HepG2 (cell line): ENCODE measurements around the gene FAF2. TPM values are rescaled to one million over a fixed set of nuclear protein-coding genes. Genes with fewer than 3 reads are reported as not detected.

Experiments
- ATAC-seq: fragments of 200-7000 bp; cut with Tn5 transposase; 3 replicates; pipeline ENCODE4 v1.9.1; 2020; ENCODE audit warnings: mild to moderate bottlenecking, moderate library complexity
- BruUV-seq: library from RNA; stranded (reverse); fragments of 400-500 nt; replicated peaks from 2 replicates; lab custom pipeline; 2021; lab: Mats Ljungman, UMichigan
- CTCF ChIA-PET: fragments of 300-600 bp; formaldehyde crosslinking; extraction: SDS; loops from one replicate; lab custom pipeline; 2021; ENCODE audit warnings: low total read pairs, inconsistent platforms, low intra/inter-chr PET ratio; lab: Yijun Ruan, JAX
- POLR2A ChIA-PET: fragments of 350-600 bp; sonication (Branson Sonifier 250); formaldehyde crosslinking; loops from one replicate; lab custom pipeline; 2020; ENCODE audit warnings: antibody characterized with exemption, inconsistent platforms; lab: Yijun Ruan, JAX
- DNase-seq: peaks from one replicate; pipeline ENCODE4 v3.0.0-alpha.2; 2015; ENCODE audit warnings: low spot score
- FAIRE-seq: peaks from 3 replicates; lab custom pipeline; 2011; peaks lifted over from hg19 to GRCh38; lab: Jason Lieb, UNC
- H2AFZ ChIP-seq: one replicate; pipeline ENCODE4 v1.6.1; 2011; ENCODE audit warnings: low read length, inconsistent platforms
- H3K27ac ChIP-seq: fragments of 300-600 bp; 3 replicates; pipeline ENCODE4 v1.8.0; 2011; ENCODE audit warnings: mixed run types, mild to moderate bottlenecking, mixed read lengths, low read length, inconsistent platforms; ENCODE audit not compliant: insufficient read depth; ENCODE audit errors: extremely low read length
- H3K27me3 ChIP-seq, 2 experiments: fragments of 200-600 bp in 1 of 2; 2 replicates in 1 of 2; 3 replicates in 1 of 2; pipeline versions ENCODE4 v1.6.0 to v1.8.0; 2011; ENCODE audit warnings: low read length in 2 of 2, mild to moderate bottlenecking in 2 of 2, moderate library complexity in 2 of 2, inconsistent platforms in 1 of 2; ENCODE audit not compliant: insufficient read depth in 2 of 2, control insufficient read depth in 1 of 2
- H3K36me3 ChIP-seq, 2 experiments: fragments of 200-600 bp in 1 of 2; replicated peaks in 1 of 2; 2 replicates in 1 of 2; 3 replicates in 1 of 2; pipeline versions ENCODE4 v1.5.1 to v1.8.0; 2011; ENCODE audit warnings: low read length in 2 of 2, inconsistent platforms in 1 of 2; ENCODE audit not compliant: insufficient read depth in 2 of 2, control insufficient read depth in 1 of 2
- H3K4me1 ChIP-seq: 2 replicates; pipeline ENCODE4 v1.5.1; 2012; ENCODE audit warnings: low read length, inconsistent platforms; ENCODE audit not compliant: insufficient read depth
- H3K4me2 ChIP-seq: 2 replicates; pipeline ENCODE4 v1.6.0; 2011; ENCODE audit warnings: low read depth, low read length, inconsistent platforms
- H3K4me3 ChIP-seq, 3 experiments: fragments of 200-600 bp in 1 of 3; sonication (generic), shearing (Covaris generic) in 1 of 3; replicated peaks in 1 of 3; 2 replicates each; pipeline ENCODE4 v1.5.1; 2011 to 2016; ENCODE audit warnings: low read length in 3 of 3, inconsistent platforms in 2 of 3, low read depth in 2 of 3, mild to moderate bottlenecking in 2 of 3, control low read depth in 1 of 3, mixed read lengths in 1 of 3; ENCODE audit not compliant: insufficient read depth in 1 of 3
- H3K79me2 ChIP-seq: one replicate; pipeline ENCODE4 v1.6.1; 2011; ENCODE audit warnings: low read length, inconsistent platforms; ENCODE audit not compliant: insufficient read depth
- H3K9ac ChIP-seq: 2 replicates; pipeline ENCODE4 v1.6.0; 2011; ENCODE audit warnings: mild to moderate bottlenecking, low read depth, low read length, inconsistent platforms; ENCODE audit not compliant: insufficient read depth
- H3K9me3 ChIP-seq: 2 replicates; pipeline ENCODE4 v1.5.1; 2012; ENCODE audit warnings: mild to moderate bottlenecking, low read length
- H4K20me1 ChIP-seq: 2 replicates; pipeline ENCODE4 v1.6.0; 2011; ENCODE audit warnings: inconsistent platforms, mild to moderate bottlenecking, low read length, moderate library complexity; ENCODE audit not compliant: insufficient read depth
- ATM ChIP-seq: fragments of 450-650 bp; IDR thresholded peaks from 2 replicates; pipeline ENCODE4 v1.7.1; 2017; ENCODE audit warnings: mild to moderate bottlenecking, borderline replicate concordance
- DMAP1 ChIP-seq: IDR thresholded peaks from 2 replicates; pipeline ENCODE4 v1.6.1; 2016
- HNRNPH1 ChIP-seq: fragments of 200-400 bp; formaldehyde crosslinking; optimal IDR thresholded peaks from 2 replicates; pipeline ENCODE3; 2017; ENCODE audit warnings: mild to moderate bottlenecking, low read depth, low read length
- MEIS1 ChIP-seq: sonication (generic); formaldehyde crosslinking; IDR thresholded peaks from 2 replicates; pipeline ENCODE4 v1.9.0; 2021; ENCODE audit warnings: mild to moderate bottlenecking, missing genetic modification reagents, moderate library complexity, borderline replicate concordance
- NBN ChIP-seq: fragments of 450-650 bp; conservative IDR thresholded peaks from 2 replicates; pipeline ENCODE4 v1.6.1; 2017
- SP4 ChIP-seq: sonication (generic); formaldehyde crosslinking; IDR thresholded peaks from 2 replicates; pipeline ENCODE4 v1.8.1; 2023; ENCODE audit warnings: mild to moderate bottlenecking, missing genetic modification reagents
- STAG1 ChIP-seq: sonication (generic); formaldehyde crosslinking; IDR thresholded peaks from 2 replicates; pipeline ENCODE4 v1.4.0; 2020; ENCODE audit warnings: missing genetic modification reagents
- ZNF225 ChIP-seq: sonication (generic); formaldehyde crosslinking; IDR thresholded peaks from 2 replicates; pipeline ENCODE4 v1.4.0; 2020; ENCODE audit warnings: mild to moderate bottlenecking, missing genetic modification reagents
- ZNF597 ChIP-seq: sonication (generic); formaldehyde crosslinking; IDR thresholded peaks from 2 replicates; pipeline ENCODE4 v1.5.0; 2020; ENCODE audit warnings: missing genetic modification reagents
- ZNF83 ChIP-seq: sonication (generic); formaldehyde crosslinking; IDR thresholded peaks from 2 replicates; pipeline ENCODE4 v1.4.0; 2020; ENCODE audit warnings: missing genetic modification reagents, mild to moderate bottlenecking, borderline replicate concordance
- ZSCAN25 ChIP-seq: sonication (generic); formaldehyde crosslinking; IDR thresholded peaks from 2 replicates; pipeline ENCODE4 v1.8.0; 2022; ENCODE audit warnings: mild to moderate bottlenecking, missing genetic modification reagents
- WGBS: methylation state at CpG from one replicate; pipeline ENCODE4 v1.1.6; 2017; ENCODE audit warnings: low lambda C conversion rate; 5-methylcytosine and 5-hydroxymethylcytosine counted together
- in situ Hi-C: cut with HindIII; loops from 2 replicates; pipeline ENCODE4 v1.10.0; 2017; ENCODE audit warnings: low pct_unique_long_range_greater_than_20kb; ENCODE audit not compliant: extremely low pct_ligation_motif_present
- intact Hi-C: fragments of 100-400 bp; cut with micrococcal nuclease; formaldehyde crosslinking; loops from one replicate; pipeline ENCODE4 v1.10.0; 2022; ENCODE audit not compliant: unreplicated experiment
- polyA plus RNA-seq, 8 experiments: library from polyadenylated mRNA; depleted of rRNA in 3 of 8; stranded (reverse) in 7 of 8; unstranded in 1 of 8; fragments of >200 nt; fragmentation: Illumina TruSeq in 4 of 8; extraction: Trizol in 4 of 8; gene quantifications; 2 replicates each; pipeline versions ENCODE4 v1.2.1 to v1.2.3, GENCODE V29; 2011 to 2016; ENCODE audit warnings: low read depth in 4 of 8, missing spikeins in 1 of 8, mixed read lengths in 1 of 8; ENCODE audit not compliant: insufficient read depth in 1 of 8
- total RNA-seq, 5 experiments: library from RNA; depleted of rRNA; stranded (reverse); fragments of >200 nt; fragmentation: Illumina TruSeq; extraction: Trizol; gene quantifications; 2 replicates each; pipeline ENCODE4 v1.2.3, GENCODE V29; 2016; ENCODE audit warnings: low read depth in 1 of 5

FAF2 gene
- total and polyA plus RNA-seq, 2 of the 13 experiments (the other 11 are each of a cell fraction or from before 2014, with no cell fraction given): 27.8 to 34.3 TPM

- no TSS peak for BruUV-seq
- no peaks in the 10 kb centered on the region for H3K27me3 ChIP-seq
- no peaks in the 10 kb centered on the region for H3K9me3 ChIP-seq
- no peak overlapping the region for H3K9ac ChIP-seq
- no peak for DNase-seq
- no peak overlapping the region for H3K4me2 ChIP-seq
- in situ Hi-C loops (no loop called here), intact Hi-C loops (no loop called here)
- WGBS: 100% methylated on average over 1 of the region's 1 CpG
- no peak for TF ChIP-seq SP4 (CRISPR knock-in tag)
- TF ChIP-seq ZNF225: no peak
- 0 out of 2 replicates have a peak, but pooled peaks have one; percentile 7 for TF ChIP-seq STAG1 (CRISPR knock-in tag)
- H3K4me1 ChIP-seq: no peaks in the 10 kb centered on the region
- no peaks in the 10 kb centered on the region for H4K20me1 ChIP-seq
- H3K4me3 ChIP-seq: no peak overlapping the region
- H3K79me2 ChIP-seq: peaks cover 2% of the 10 kb centered on the region
- peaks cover 30 to 83% of the 10 kb centered on the region in 2 experiments for H3K36me3 ChIP-seq
- no peak overlapping the region for H3K27ac ChIP-seq
- ChIA-PET POLR2A (no interaction called here), CTCF (no interaction called here)
- ATAC-seq: peak; percentile 42; the same call in 2 of the 3 replicates
- FAIRE-seq: no peak
- no peak overlapping the region for H2AFZ ChIP-seq
Measured at GRCh38 chr5:176490301-176490700, 42.1 kb downstream of the FAF2 start.

DNA sequence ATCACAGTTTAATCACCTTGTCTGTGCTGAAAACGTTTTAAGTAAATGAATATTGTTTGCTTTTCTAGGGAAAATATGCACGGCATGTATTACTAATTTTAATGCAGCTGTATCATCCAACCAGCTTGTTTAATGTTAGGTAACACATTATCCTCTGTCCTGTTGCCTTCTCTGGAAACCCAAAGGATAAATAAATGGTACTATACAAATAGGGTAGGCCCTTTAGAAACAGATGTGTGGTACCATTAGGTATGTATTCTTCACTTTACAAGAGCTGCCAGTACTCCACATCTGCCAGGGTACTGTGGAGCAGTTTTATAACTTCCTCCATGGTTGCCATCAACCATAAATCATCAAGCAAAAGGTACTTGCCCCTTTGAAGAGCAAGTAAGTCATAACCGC is 42.9 kb downstream of the FAF2 start:
- 74% methylated on average over 3 of the region's 3 CpGs for WGBS
- no TSS peak for BruUV-seq
- no peak overlapping the region for H3K27ac ChIP-seq
- no peaks in the 10 kb centered on the region for H3K27me3 ChIP-seq
- CTCF ChIA-PET: no interaction called here
- H3K9ac ChIP-seq: no peak overlapping the region
- no peak overlapping the region for H3K4me3 ChIP-seq
- in situ Hi-C loops (no loop called here), intact Hi-C loops (no loop called here)
- no peaks in the 10 kb centered on the region for H3K4me1 ChIP-seq
- H3K9me3 ChIP-seq: no peaks in the 10 kb centered on the region
- H3K4me2 ChIP-seq: no peak overlapping the region
- H2AFZ ChIP-seq: no peak overlapping the region
- FAIRE-seq: no peak
- no peak for ATAC-seq
- no peak for DNase-seq
- TF ChIP-seq ATM: no peak
- no peak for TF ChIP-seq ZNF597 (CRISPR knock-in tag)
- no peak for TF ChIP-seq ZSCAN25 (CRISPR knock-in tag)
- TF ChIP-seq MEIS1 (CRISPR knock-in tag): no peak
- no peak for TF ChIP-seq ZNF83 (CRISPR knock-in tag)
- no peak for TF ChIP-seq HNRNPH1
- TF ChIP-seq DMAP1 (CRISPR knock-in tag): no peak
- TF ChIP-seq NBN: no peak
- TF ChIP-seq, all 625 proteins: peak for 0
- Histone ChIP-seq H3K36me3 (peaks cover 33 to 83% of the 10 kb centered on the region in 2 experiments), H4K20me1 (no peaks in the 10 kb centered on the region), H3K79me2 (peaks cover 2% of the 10 kb centered on the region)
- POLR2A ChIA-PET: no interaction called here
